Left hindlimb (tissue), 1 donor: ENCODE measurements around the gene EIF4E2.

Experiments used
- DNase-seq: peaks from one replicate; pipeline ENCODE4 v3.0.0-alpha.2; 2018

The EIF4E2 gene, protein sequence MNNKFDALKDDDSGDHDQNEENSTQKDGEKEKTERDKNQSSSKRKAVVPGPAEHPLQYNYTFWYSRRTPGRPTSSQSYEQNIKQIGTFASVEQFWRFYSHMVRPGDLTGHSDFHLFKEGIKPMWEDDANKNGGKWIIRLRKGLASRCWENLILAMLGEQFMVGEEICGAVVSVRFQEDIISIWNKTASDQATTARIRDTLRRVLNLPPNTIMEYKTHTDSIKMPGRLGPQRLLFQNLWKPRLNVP

DNA sequence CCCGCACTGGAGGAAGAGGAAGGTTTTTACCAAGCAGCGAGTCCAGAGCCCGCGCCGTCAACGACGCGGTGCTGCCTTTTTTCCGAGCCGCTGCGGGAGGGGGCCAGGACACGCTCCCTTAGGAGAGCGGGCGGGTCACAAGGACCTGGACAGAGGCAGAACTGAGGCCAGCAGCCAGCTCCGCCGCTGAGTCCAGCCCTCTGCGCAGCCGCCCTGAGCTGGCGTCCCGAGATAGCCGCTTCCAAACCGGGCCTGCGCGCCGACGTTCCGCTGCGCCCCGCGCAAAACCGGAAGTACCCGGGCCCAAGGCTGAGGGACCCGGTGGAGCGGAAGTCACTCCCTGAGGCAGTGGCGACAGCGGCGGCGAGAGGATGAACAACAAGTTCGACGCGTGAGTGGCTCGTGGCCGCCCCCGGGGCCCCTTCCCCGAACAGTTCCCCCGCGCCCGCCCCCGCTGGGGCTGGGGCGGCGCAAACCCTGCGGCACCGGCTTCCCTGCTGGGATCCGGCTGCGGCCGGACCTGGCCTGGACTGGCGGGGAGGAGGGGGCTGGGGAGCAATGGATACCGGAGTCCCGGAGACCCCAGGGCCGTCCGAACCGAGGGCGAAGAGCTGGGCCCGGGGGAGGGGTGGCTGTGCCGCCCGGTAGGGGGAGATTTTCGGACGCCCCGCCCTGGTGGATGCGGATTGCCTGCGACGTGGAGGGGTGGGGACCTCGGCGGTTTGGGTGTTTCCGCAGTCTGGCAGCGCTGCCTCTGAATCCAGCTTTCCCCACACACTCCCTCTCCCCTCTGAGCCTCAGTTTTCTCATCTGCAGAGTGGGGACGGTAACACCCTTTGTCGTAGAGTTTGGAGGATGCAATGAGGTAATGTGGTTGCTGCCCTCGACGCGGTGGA is at the start of gene EIF4E2, which contains the start of gene TIGD1:
EIF4E2 (plus strand) TSS at position 336 of the 896 bp plus-strand sequence; CDS start at position 372, 36 bp downstream.
TIGD1 (minus strand) TSS at position 204 of the 896 bp plus-strand sequence. CDS start 675 bp downstream, outside the sequence.
- peak; percentile 96 for DNase-seq

DNA sequence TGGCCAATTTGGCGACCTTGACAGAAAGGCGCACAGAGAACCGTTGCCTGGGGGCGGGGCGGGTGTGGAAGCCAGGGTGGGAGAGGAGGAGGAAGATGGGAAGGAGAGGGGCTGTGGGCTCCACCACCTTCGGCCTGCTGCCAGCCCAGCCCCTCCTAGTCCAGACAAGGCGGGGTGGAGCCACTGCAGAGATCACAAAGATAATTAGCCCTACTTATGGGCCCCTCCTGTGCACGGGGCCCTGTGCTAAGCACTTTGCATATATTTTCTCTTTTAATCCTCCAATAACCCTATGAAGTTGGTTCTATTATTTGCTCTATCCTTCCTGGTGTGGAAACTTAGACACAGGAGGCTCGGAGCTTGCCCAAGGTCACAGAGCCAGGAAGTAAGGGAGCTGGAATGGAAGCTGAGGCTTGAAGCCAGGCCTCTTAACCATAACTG is 49.1 kb upstream of the EIF4E2 start:
- DNase-seq = no peak

DNA sequence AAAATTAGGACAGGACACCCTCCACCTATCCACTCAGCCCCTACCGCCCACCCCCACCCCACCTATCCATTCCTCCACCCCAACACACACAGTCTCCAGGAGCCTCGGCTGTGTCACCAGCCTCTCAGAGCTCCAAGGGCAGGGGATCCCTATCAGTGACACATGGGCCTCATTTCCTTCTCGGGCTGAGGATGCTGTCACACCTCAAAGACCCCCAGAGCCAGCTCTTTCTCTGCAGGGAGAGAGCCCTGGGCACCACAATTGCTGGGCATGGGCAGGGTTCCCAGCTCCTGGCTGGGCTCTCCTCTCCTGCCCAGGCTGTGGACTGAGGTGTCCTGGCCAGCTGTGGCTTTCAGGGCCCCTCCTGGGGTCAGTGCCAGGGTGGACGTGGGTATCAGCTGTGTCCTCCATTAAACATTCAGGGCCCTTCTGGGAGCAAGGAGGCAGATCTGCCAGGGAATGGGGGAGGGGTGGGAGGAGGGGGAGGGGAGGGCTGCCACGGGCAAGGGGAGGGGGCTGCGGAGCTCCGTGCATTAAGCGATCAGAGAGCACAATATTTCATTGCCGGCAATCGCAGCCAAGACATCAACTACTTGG is 48.6 kb upstream of the EIF4E2 start:
- no peak for DNase-seq

DNA sequence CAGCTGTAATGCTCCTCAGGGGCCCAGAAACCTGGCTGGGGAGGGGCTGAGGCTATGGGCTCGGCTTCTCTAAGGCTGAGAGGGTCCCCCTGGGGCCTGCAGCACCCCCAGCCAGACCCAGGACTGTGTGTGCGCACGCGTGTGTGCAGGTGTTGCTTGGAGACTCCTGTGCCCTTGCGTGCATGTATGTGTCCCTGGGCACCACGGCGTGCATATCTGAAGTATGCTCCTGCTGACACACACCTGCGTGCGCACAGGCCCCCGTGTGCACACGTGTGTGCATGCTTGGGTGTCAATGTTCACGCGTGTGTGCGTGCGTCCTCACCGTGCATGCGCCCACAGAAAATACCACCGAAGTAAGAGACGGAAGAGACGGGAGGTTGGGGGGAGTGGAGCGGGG is 48.0 kb upstream of the EIF4E2 start:
- no peak for DNase-seq

DNA sequence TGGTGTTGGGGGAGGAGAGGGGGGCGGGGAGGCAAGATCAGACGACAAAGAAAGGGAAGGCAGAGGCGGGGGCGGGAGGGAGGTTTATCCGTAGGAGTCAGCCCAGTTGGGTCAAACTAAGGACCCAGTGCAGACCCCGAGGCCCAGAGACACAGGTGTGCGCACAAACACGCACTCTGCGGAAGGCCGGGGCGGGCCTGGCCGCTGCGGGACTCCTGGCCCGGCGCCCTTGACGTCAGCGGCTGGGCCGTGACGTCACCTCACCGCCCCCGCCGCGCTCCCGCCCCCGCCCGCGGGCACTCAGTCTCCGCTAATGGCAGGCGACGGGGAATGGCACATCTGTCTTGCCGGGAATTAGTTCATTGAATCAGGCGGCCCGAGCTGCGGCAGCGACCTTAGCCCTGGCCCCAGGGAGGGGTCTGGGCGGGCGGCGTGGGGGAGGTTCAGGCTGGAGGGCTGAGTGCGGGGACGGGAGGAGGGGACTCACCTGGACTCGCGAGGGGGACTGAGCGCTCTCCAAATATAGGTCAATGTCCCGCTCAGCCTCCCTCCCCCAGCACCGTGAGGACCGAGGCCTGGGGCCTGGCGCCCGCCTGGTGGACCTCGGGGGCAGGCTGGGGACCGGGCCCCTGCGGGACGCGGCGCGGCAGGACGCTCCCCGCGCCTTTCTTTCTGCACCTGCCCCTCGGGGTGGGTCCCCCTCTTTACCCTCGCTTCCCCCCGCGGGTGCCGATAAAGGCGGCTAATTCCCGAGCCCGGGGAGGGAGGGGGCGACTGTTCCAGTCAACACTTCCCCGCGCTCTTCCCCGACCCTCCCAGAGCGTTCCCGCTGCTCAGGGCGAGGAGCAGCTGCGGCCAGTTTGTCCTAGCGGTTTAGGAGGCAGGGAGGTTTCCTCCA is 47.3 kb upstream of the EIF4E2 start:
- DNase-seq = no peak

DNA sequence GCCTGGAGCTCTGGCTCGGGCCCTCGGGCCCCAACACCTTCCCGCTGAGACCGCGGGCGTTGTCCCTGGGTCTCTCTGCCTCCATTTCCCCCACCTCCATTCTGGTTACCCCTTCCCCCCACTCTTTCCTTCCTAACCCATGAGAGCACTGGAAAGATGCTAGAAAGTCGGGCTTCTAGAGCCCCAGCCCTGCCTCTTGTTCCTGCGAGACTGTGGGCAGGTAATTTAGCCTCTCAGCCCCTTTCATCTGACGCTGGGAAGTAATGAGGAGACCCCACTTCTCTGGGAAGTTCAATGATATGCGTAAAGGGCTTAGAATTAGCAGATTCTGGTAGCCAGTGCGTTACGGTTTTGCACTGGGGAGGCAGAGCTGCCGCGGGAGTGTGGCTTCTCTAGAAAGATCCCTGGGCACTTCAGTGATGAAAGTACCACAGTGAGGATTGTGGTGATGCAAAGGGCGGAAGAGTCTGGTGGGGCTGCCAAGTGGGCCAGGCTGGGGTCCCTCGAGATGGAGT is 46.6 kb upstream of the EIF4E2 start:
- no peak for DNase-seq

DNA sequence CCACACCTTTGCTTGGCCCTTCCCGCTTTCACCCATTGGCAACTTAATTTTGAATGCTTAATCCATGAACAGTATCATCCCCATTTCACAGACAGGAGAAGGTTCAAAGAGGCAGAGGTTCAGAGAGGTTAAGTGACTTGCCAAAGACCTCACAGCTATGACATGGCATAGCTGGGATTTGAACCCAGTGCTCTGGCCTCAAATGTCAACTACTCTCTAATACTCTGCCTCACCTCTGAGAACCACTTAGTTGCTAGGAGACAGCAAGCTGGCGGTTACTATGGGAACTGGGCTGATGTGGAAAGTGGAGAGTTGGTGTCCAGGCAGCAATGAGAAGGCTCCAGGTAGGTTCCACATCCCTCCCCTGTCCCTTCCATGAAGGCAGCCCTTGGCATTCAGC is 46.1 kb upstream of the EIF4E2 start:
- no peak for DNase-seq

DNA sequence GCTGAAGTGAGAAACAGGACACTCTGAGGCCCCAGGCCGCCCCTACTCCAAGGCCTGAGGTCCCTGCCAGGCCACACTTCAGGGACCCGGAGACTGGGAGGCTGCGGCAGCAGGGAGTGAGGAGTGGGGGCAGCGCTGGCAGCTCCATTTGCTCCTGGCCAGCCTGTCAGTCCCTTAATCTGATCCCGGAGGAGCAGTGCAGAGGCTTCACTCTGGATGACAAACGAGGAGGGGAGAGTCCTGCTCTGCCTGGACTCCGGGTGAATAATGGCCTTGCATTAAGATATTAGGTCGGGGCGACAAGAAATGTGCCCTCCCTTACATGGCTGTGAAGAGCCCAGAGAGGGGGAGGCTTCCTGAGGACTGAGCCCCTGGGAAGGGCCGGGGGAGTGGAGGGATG is 44.6 kb upstream of the EIF4E2 start:
- no peak for DNase-seq

DNA sequence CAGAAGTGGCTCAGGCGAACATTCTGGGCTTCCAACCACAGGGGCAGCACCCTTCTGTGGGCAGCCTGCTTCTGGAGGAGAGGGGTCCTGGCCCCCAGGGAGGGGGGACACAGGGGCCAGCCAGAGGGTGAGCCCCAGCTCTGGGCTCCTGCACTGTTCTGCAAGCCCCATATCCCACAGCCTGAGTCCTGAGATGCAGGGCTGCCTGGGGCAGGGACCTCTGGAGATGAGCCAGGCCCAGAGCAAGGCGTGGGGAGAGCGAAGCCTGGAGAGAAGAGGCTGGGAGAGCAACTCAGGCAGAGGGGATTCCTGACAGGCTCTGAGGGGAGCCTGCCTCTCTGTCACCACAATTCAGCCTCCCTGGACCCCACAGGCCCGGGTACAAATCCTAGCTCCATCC is 43.8 kb upstream of the EIF4E2 start:
- no peak for DNase-seq

DNA sequence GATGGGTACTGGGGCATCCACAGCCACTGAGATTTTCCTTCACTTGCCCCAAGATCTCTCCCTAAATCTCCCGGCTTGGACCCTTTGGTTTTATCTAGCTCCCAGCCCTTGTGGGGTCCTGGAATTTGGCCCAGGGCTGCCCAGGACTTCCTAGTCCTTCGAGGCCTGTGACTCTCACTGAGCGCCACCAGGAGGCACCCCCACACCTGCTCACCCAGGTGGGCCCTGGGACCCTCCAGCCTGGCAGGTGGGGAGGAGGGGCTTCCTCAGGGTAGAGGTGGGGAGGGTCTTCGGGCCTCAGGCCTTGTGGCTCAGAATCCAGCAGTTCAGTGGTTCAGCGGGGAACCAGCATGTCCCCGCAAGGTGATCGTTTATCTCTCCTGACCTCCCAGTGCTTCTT is 42.2 kb upstream of the EIF4E2 start:
- DNase-seq = no peak

DNA sequence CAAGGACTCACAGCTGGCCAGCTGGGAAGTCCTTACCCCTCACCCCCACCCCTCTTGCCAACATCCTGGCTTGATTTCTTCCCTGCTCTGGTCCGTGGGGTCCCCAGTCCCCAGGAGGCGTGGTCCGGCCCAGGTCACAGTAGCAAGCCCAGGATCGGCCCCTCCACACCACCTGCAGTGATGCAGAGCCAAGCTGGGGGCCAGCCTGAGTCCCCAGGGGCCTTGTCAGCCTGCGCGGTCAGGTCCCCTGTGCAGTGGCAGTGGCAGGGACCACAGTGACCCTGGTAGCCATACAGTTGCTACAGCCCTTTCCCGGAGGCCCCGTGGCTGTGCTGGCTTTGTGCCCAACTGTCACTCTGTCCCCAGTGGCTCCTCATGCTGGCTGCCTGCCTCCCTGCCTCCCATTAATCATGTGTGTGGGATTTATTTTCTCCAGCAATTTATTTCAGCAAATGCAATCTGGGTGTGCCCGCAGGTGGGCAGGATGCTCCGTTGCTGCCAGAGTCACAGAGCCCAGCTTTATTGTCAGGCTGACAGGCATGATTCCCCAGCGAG is 39.1 kb upstream of the EIF4E2 start:
- no peak for DNase-seq

DNA sequence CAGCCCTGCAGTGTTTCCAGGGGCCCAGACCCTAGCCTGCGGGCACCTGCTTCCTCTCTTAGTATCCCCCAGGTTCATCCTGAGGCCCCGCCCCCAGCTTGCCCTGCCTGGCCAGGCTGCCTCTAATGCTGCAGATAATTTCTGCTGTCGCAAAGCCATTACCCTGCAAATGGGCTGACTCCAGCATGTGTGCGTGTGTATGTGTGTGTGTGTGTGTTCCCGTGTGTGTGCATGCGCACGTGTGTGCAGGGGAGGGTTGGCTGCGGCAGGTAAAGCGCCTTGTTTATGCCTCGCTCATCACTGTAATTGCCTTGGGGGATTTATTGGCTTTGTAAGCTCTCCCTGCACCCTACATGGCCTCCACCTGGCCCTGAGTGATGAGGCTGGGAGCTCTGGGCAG is 37.9 kb upstream of the EIF4E2 start:
- no peak for DNase-seq

DNA sequence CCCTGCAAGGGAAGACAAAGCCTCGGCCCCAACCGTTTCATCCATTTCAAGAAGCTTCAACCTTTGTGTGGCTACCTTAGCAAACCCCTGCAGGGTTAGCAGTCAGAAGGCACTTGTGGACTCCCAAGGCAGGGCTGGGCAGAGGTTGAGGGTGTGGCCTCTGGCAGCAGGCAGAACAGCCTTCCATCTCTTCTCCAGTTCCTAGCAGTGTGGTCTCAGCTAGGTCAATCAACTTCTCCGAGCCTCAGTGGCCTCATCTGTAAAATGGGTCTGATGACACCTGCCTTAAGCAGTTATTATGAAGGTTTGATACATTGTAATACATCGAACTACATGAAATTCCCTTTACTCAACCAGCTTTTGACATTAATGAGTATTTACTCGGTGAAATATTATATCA is 37.1 kb upstream of the EIF4E2 start:
- DNase-seq = no peak

DNA sequence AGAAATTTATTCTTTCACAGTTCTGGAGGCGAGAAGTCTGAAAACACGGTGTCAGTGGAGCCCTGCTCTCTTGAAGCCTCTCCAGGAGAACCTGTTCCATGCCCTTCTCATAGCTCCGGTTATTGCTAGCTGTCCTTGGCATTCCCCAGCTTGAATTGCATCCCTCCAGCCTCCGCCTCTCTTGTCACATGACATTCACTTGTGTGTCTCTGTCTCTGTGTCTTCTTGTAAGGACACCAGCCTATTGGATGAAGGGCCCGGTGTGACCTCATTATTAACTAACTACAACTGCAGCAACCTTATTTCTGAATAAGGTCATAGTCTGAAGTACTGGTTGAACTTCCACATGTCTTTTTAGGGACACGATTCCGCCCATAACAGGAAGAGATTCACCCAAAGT is 34.9 kb upstream of the EIF4E2 start:
- DNase-seq = no peak

DNA sequence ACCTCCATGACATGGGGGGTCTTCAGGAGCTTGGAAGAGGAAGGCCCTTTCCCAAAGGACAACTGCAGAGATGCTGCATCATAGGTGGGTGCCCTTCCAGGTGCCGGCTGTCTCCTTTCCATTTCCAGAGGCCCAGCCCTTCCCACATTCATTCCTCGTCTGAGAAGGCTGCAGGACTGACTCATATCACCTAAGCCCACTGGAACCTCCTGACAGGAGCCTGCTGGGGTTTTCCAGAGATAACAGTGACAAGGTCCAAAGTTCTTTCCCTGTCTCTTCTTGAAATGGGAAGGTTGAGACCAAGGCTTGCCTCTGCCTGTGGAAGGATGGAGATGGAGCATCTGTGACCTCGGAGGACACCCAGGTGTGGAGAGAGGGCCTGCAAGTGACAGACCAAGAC is 33.9 kb upstream of the EIF4E2 start:
- DNase-seq = no peak

DNA sequence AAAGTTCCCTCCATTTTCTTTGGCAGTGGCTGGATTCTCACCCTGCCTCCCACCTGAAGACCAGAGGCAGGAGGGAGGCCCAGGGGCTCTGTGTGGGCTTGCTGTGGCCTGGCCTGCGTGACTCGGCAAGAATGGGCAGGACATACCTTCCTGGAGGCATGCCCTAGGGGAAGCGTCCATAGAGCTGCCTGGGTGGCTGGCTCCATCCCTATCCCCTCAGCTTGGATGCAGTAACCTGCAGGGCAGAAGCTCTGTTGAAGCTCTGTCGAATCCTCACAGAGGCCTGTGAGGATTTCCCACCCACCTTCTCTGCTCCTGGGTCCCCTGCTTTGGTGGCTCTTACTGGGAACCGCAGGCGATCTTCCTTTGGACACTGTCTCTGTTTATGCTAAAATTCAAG is 31.6 kb upstream of the EIF4E2 start:
- no peak for DNase-seq

DNA sequence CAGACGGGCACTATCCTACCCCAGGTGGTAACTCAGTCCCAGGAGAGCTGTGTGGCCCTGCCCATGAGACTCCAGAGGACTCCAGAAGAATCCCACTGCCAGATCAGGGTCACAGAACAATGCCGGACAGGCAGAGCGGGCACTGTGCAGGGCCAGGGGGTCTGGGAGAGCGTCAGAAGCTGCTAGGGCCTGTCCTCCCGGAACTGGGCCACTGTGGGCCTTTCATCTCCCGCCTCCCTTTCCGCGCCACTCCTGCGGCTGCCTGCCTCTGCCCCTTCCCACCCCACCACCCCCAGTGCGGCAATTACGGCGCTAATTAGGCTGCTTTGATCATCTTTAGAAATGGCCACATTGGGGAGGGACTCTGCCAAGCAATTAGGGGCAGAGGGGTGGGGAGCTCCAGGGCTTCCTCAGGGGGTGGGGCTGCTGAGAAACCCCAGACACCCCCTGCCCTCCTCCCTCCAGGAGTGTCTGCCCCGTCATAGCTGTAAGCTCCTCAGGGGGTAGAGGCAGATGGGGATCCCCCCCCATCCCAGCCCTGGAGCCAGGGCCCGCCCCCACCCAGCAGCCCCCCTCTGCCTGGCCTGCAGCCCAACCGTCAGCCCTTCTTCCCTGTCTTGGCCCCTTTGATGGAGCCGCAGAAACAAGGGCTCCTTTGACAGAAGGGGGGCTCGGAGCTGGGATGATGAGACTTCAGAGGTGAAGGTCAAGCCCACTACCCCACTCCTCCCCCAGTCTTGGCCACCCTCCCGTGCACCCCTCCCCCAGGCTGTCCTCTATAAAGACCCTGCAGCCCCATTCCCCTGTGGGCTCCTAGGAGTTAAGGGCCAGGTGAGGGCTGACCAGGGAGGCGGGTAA is 30.7 kb upstream of the EIF4E2 start, which contains the start of gene PRSS56:
PRSS56 (plus strand) TSS at position 808 of the 858 bp plus-strand sequence. CDS start 211 bp downstream, outside the sequence.
- DNase-seq = no peak

DNA sequence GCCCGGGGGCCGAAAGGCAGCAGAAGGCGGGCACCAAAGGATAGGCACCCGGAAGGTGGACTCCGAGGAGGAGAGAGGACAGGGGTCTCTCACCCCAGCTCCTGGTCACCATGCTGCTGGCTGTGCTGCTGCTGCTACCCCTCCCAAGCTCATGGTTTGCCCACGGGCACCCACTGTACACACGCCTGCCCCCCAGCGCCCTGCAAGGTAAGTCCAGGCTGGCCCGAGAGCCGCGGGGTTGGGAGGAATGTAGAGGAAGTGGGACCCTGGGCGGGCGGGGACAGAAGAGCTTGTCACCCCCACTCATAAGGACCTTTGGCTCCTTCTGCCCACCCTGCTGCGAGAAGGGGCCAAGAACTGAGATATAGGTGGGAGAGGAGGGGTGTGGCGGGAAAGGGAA is 30.0 kb upstream of the EIF4E2 start:
- DNase-seq = no peak

DNA sequence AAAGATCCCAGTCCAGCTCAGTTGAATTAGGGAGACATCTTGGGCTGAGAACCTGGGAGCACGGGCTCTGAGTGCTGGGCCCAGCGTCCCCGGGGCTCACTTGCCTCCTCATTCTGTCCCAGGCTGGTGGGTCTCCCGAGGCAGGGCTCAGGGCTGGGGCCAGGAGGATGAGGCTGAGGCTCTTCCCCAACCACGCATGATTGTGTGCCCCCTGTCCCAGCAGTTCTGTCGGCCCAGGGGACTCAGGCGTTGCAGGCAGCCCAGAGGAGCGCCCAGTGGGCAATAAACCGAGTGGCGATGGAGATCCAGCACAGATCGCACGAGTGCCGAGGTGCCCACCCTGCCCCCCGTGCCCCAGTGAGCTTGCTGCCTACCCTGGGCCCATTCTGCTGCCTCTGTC is 29.4 kb upstream of the EIF4E2 start:
- DNase-seq = no peak

DNA sequence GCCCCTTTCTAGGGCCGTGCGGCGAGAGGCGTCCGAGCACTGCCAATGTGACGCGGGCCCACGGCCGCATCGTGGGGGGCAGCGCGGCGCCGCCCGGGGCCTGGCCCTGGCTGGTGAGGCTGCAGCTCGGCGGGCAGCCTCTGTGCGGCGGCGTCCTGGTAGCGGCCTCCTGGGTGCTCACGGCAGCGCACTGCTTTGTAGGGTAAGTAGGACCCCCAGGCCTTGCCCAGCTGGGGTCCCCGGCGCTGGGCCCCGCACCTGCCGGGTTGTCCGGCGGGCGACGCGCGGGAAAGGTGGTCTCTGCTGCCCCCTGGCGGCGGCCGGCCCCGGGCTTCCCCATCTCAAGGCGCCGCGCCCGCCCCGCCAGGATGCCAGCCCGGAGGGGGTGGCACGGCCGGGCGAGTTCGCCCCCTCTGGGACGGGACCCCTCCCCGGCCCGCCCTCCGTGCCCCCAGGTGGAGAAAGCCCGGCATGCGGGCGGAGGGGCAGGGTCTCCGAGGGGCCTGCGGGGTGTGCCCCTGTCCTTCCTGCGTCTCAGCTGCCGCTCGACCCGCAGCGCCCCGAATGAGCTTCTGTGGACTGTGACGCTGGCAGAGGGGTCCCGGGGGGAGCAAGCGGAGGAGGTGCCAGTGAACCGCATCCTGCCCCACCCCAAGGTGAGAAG is 28.4 kb upstream of the EIF4E2 start:
- no peak for DNase-seq
